Sigmoid colon (tissue), 7 donors: ENCODE data around the gene DAAM2. TPM values are rescaled to one million over a fixed set of nuclear protein-coding genes. Genes with fewer than 3 reads are reported as not detected.

Source experiments
- DNase-seq: peaks from one replicate; pipeline ENCODE4 v3.0.0-alpha.2; 2019
- H3K27ac ChIP-seq, 4 donors: fragments of 200-600 bp; sonication (generic); one replicate each; pipeline ENCODE4 v1.5.1; 2016 to 2019; ENCODE audit warnings: mild to moderate bottlenecking in 1 of 4
- H3K27me3 ChIP-seq, 3 donors: fragments of 200-600 bp; sonication (generic); one replicate each; pipeline ENCODE4 v1.5.1; 2019; ENCODE audit warnings: mild to moderate bottlenecking in 1 of 3
- H3K36me3 ChIP-seq, 4 donors: fragments of 200-600 bp; sonication (generic); one replicate each; pipeline ENCODE4 v1.5.1; 2016 to 2019
- H3K4me1 ChIP-seq, 4 donors: fragments of 200-600 bp; sonication (generic); one replicate each; pipeline ENCODE4 v1.5.1; 2017 to 2019
- H3K4me3 ChIP-seq, 4 donors: fragments of 200-600 bp; sonication (generic); one replicate each; pipeline ENCODE4 v1.5.1; 2017 to 2019; ENCODE audit warnings: mild to moderate bottlenecking in 2 of 4, moderate library complexity in 1 of 4
- H3K9me3 ChIP-seq, 4 donors: fragments of 200-600 bp in 3 of 4; sonication (generic) in 3 of 4; one replicate each; pipeline versions ENCODE4 v1.5.1 to v1.6.1; 2013 to 2019
- EP300 ChIP-seq, 4 donors: sonication (generic); formaldehyde crosslinking; IDR thresholded peaks; one replicate each; pipeline ENCODE4 v1.6.1; 2017; ENCODE audit warnings: antibody characterized with exemption in 4 of 4
- POLR2A ChIP-seq, 2 donors: fragments of 450-650 bp; IDR thresholded peaks; one replicate each; pipeline ENCODE4 v1.6.1; 2016; ENCODE audit warnings: antibody characterized with exemption in 2 of 2, mild to moderate bottlenecking in 2 of 2, moderate library complexity in 2 of 2
- POLR2AphosphoS5 ChIP-seq, 4 donors: sonication (generic); formaldehyde crosslinking; IDR thresholded peaks; one replicate each; pipeline ENCODE4 v1.6.1; 2017; ENCODE audit warnings: antibody characterized with exemption in 4 of 4
- WGBS, 2 donors: extraction: QIAGEN DNeasy Blood & Tissue Kit; methylation state at CpG; one replicate each; pipeline ENCODE4 v1.1.7; 2013; 5-methylcytosine and 5-hydroxymethylcytosine counted together
- intact Hi-C: fragments of 100-400 bp; cut with DNase I; formaldehyde crosslinking; loops from one replicate; pipeline ENCODE4 v1.15.1; 2023
- polyA plus RNA-seq, 3 donors: library from polyadenylated mRNA; stranded (reverse); fragments of 200-250 nt; gene quantifications; one replicate each; pipeline ENCODE4 v1.2.3, GENCODE V29; 2013
- total RNA-seq, 4 donors: library from RNA; depleted of rRNA; stranded (reverse); fragments of >200 nt; gene quantifications; one replicate each; pipeline ENCODE4 v1.1.0, GENCODE V29; 2016
- TF ChIP-seq, protein P1 (sequence below), 4 experiments: fragments of 450-650 bp in 3 of 4; fragments of 200-600 bp in 1 of 4; IDR thresholded peaks; one replicate each; pipeline ENCODE4 v1.5.1; 2016 to 2019; ENCODE audit warnings: antibody characterized with exemption in 4 of 4, mild to moderate bottlenecking in 3 of 4, moderate library complexity in 2 of 4
- donor health status: healthy with polysubstance abuse.
- donor health status: Bipolar disorder and iron deficiency.
- donor health status: healthy.

Gene DAAM2
- total and polyA plus RNA-seq, 7 donors, result 4.2 to 53.2 (median 23.2) TPM

DNA sequence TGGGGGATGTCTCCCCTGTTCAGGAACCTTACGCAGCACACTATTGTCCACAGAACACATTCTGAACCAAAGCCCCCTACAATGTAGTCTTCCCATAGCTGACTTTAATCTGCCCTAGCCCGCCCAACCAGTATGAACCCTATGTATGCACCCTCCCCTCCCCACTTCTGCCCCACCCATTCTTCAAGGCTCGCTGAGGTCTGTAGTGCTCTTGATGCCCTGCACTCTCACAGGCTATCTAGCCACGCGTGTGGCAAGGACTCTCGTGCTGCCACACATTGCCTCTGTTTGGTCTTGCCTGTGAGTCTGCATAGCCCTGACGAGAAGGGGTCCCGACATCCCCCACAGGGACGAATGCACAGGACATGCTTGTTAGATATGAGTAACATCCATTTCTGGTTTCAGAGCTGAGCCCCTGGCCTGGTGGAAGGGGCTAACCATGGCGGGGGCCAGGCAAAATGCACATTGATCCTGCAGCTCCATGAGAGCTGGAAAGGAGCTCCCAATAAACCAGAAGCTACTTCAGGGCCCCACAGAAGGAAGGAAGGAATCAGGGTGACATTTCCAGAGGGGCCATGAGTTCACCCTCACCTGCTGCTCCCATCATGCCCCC, 119.4 kb downstream of the DAAM2 start:
- peaks cover 5 to 78% (median 24%) of the 10 kb centered on the region in 4 donors for H3K36me3 ChIP-seq
- no peak for TF ChIP-seq EP300 (IDR thresholded peaks at IDR 0.05)
- TF ChIP-seq, protein P1, sequence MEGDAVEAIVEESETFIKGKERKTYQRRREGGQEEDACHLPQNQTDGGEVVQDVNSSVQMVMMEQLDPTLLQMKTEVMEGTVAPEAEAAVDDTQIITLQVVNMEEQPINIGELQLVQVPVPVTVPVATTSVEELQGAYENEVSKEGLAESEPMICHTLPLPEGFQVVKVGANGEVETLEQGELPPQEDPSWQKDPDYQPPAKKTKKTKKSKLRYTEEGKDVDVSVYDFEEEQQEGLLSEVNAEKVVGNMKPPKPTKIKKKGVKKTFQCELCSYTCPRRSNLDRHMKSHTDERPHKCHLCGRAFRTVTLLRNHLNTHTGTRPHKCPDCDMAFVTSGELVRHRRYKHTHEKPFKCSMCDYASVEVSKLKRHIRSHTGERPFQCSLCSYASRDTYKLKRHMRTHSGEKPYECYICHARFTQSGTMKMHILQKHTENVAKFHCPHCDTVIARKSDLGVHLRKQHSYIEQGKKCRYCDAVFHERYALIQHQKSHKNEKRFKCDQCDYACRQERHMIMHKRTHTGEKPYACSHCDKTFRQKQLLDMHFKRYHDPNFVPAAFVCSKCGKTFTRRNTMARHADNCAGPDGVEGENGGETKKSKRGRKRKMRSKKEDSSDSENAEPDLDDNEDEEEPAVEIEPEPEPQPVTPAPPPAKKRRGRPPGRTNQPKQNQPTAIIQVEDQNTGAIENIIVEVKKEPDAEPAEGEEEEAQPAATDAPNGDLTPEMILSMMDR (IDR thresholded peaks at IDR 0.05), result no peak
- TF ChIP-seq POLR2A (IDR thresholded peaks at IDR 0.05), result no peak
- no peak for TF ChIP-seq POLR2AphosphoS5 (IDR thresholded peaks at IDR 0.05)
- no peaks in the 10 kb centered on the region for H3K27me3 ChIP-seq
- no peak for DNase-seq
- H3K4me1 ChIP-seq, result no peaks in the 10 kb centered on the region
- no peaks in the 10 kb centered on the region for H3K9me3 ChIP-seq
- intact Hi-C loops, result no loop called here
- H3K27ac ChIP-seq, result no peak overlapping the region
- no peak overlapping the region for H3K4me3 ChIP-seq
- WGBS, 2 donors, result 92 to 95% methylated on average over 10 of the region's 10 CpGs

DNA sequence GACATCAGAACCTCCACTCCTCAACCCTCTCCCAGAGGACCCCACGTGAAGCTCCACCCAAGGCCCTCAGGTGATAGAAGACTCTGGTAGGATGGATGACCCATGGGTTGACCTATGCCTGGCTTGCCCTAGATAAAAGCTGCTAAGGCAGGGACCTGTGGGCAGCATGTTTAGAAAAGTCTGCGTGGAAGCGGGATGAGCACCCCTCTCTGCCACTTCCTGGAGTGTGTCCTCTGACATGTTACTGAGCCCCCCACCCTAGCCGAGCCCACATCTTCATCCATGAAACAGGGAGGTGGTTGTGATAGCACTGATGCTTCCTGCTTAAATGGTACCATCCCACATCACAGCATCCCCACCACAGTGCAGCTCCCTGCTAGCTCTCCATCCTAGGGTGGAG, 120.3 kb downstream of the DAAM2 start:
- WGBS, 2 donors, result 92 to 97% methylated on average over 4 of the region's 4 CpGs
- no peaks in the 10 kb centered on the region for H3K4me1 ChIP-seq
- no peak overlapping the region for H3K4me3 ChIP-seq
- no peak overlapping the region for H3K27ac ChIP-seq
- TF ChIP-seq POLR2AphosphoS5 (IDR thresholded peaks at IDR 0.05) (no peak), POLR2A (IDR thresholded peaks at IDR 0.05) (no peak), EP300 (IDR thresholded peaks at IDR 0.05) (no peak)
- TF ChIP-seq, protein P1 (IDR thresholded peaks at IDR 0.05), result no peak
- no peaks in the 10 kb centered on the region for H3K27me3 ChIP-seq
- no peaks in the 10 kb centered on the region for H3K9me3 ChIP-seq
- peaks cover 5 to 84% (median 27%) of the 10 kb centered on the region in 4 donors for H3K36me3 ChIP-seq
- no peak for DNase-seq
- intact Hi-C loops, result no loop called here

DNA sequence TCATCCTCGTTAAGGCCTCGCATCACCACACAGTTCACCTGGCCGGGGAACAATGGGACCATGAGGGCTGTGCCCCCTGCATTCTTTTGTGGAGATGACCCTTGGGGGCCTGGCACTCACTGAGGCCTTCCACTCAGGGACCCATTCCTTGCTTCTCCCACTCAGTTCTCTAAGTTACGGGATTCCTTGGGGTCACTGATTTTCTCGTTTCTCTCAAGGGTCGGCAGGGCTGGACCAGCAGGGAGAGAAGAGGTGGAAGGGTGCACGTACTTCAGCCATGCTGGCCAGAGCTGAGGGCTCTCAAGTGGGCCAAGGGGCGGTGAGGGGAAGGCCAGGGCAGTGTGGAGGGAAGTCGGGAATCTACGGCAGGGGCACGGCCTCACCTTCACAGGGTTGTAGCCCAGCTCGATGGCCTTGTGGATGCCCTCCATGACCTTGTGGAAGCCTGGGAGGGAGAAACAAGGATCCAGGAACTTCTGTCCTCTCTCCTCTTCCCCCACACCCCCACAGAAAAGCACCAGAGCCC, 121.3 kb downstream of the DAAM2 start:
- no peaks in the 10 kb centered on the region for H3K27me3 ChIP-seq
- 95% methylated on average over 12 of the region's 12 CpGs for WGBS, 2 donors
- intact Hi-C loops, result no loop called here
- H3K9me3 ChIP-seq, result no peaks in the 10 kb centered on the region
- no peak for DNase-seq
- no peak overlapping the region for H3K4me3 ChIP-seq
- no peaks in the 10 kb centered on the region for H3K4me1 ChIP-seq
- H3K36me3 ChIP-seq, result peaks cover 5 to 83% (median 27%) of the 10 kb centered on the region in 4 donors
- H3K27ac ChIP-seq, result no peak overlapping the region
- no peak for TF ChIP-seq POLR2AphosphoS5 (IDR thresholded peaks at IDR 0.05)
- no peak for TF ChIP-seq POLR2A (IDR thresholded peaks at IDR 0.05)

DNA sequence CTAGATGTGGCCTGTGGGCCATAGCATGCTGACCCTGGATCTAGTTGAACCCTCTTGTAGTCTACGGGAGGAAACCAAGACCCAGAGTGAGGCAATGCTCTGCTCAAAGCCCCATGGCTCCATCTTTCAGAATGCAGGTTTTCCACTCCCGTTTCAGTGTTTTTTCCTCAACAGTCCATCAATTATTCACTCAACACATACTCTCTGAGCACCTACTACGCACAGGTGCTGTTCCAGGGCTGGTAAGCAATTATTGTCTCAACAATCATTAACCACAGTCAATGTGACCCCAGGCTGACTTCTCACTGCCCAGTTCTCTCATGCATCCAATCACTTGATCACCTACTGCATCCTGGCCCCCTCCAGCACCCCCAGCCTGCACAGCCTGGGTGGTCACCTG, 122.1 kb downstream of the DAAM2 start:
- intact Hi-C loops, result no loop called here
- no peak overlapping the region for H3K4me3 ChIP-seq
- peaks cover 5 to 79% (median 27%) of the 10 kb centered on the region in 4 donors for H3K36me3 ChIP-seq
- no peaks in the 10 kb centered on the region for H3K4me1 ChIP-seq
- no peak for TF ChIP-seq POLR2AphosphoS5 (IDR thresholded peaks at IDR 0.05)
- TF ChIP-seq, protein P1 (IDR thresholded peaks at IDR 0.05), result no peak
- no peak for TF ChIP-seq EP300 (IDR thresholded peaks at IDR 0.05)
- no peak for TF ChIP-seq POLR2A (IDR thresholded peaks at IDR 0.05)
- no peak overlapping the region for H3K27ac ChIP-seq
- H3K9me3 ChIP-seq, result no peaks in the 10 kb centered on the region
- no peak for DNase-seq
- WGBS, 2 donors, result 92 to 94% methylated on average over 3 of the region's 3 CpGs
- no peaks in the 10 kb centered on the region for H3K27me3 ChIP-seq

DNA sequence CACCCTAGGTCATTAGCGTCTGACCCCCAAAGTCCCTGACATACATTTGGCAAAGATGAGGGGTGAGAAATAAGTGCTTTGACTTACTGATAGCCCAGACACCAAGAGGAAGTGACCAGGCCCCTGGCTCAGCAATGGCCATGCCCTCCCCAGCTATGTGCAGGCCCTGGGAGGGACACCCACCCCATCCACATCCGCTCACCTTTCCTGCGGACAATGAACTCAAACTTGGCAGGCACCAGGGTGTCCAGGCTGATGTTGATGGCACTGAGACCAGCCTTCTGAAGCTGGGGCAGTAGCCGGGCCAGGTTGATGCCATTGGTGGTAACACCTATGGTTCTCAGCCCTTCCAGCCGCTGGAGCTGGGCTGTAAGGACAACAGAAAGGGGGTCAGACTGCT, 123.7 kb downstream of the DAAM2 start:
- Histone ChIP-seq H3K4me1 (no peaks in the 10 kb centered on the region), H3K36me3 (peaks cover 5 to 79% (median 27%) of the 10 kb centered on the region in 4 donors), H3K27me3 (no peaks in the 10 kb centered on the region), H3K4me3 (no peak overlapping the region), H3K9me3 (no peaks in the 10 kb centered on the region), H3K27ac (no peak overlapping the region)
- WGBS, 2 donors, result 95% methylated on average over 5 of the region's 5 CpGs
- no peak for TF ChIP-seq EP300 (IDR thresholded peaks at IDR 0.05)
- TF ChIP-seq, protein P1 (IDR thresholded peaks at IDR 0.05), result no peak
- TF ChIP-seq POLR2A (IDR thresholded peaks at IDR 0.05), result no peak
- TF ChIP-seq POLR2AphosphoS5 (IDR thresholded peaks at IDR 0.05), result no peak
- intact Hi-C loops, result no loop called here
- DNase-seq, result no peak
